ENCODE data around the gene ZCCHC2. TPM values are rescaled to one million over a fixed set of nuclear protein-coding genes. Genes with fewer than 3 reads are reported as not detected.

The ZCCHC2 gene
- total and polyA plus RNA-seq, 2 donors (not counting 3 experiments of a cell fraction or from before 2014, with no cell fraction given): 16.2 to 27.2 TPM

GRCh38 chr18:62605685-62606084 lies 82.9 kb downstream of the ZCCHC2 start:
- dilution Hi-C loops (cut with MboI; ENCODE audit: extremely low pct_ligation_motif_present, low sequenced_read_pairs): no loop called here
- no TSS peak for BruUV-seq (replicated peaks)
- no peaks in the 10 kb centered on the region for H3K9me3 ChIP-seq (replicated peaks; ENCODE audit: control insufficient read depth, insufficient read depth, low read length)

DNA sequence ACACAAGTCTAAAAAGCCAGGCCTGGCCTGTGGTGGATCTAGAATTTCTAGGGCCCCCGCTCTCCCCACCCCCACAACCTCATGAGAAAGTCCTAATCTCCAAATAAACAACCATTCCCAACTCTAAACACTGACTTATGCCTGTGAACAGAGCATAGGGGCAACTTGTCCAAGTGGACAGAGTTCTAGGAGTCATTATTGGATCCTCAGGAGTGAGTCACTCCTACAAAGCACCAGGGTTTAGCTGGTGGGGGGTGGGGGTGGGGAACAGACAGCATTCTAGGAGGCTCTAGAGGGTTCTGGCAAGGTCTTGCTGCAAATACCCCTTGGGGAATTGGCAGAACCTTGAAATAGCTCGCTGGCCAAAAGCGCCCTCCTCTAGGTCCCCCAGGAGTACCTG lies 83.3 kb downstream of the ZCCHC2 start:
- Histone ChIP-seq H3K9me1 (replicated peaks; ENCODE audit: control insufficient read depth, extremely low read depth, insufficient read depth, low read length) (no peaks in the 10 kb centered on the region), H4K20me1 (replicated peaks; ENCODE audit: control insufficient read depth, extremely low read depth, insufficient read depth, low read length) (no peaks in the 10 kb centered on the region), H3K27ac (ENCODE audit: insufficient read depth, low read depth, low read length) (no peak overlapping the region), H3K27me3 (ENCODE audit: control insufficient read depth in 2 of 2, insufficient read depth in 2 of 2, low read length in 2 of 2) (peaks cover 12 to 17% of the 10 kb centered on the region in 2 experiments), H3K9ac (replicated peaks; ENCODE audit: extremely low read depth, insufficient read depth, low read length) (no peak overlapping the region), H3K4me3 (replicated peaks in 1 of 3; ENCODE audit: insufficient read depth in 1 of 3, low read depth in 1 of 3, low read length in 3 of 3) (no peak overlapping the region), H3K4me1 (ENCODE audit: control insufficient read depth, extremely low read depth, insufficient read depth, low read length) (no peaks in the 10 kb centered on the region), H3K9me3 (replicated peaks; ENCODE audit: control insufficient read depth, insufficient read depth, low read length) (no peaks in the 10 kb centered on the region), H3K79me2 (ENCODE audit: control insufficient read depth, insufficient read depth, low read length) (no peaks in the 10 kb centered on the region), H3K4me2 (ENCODE audit: insufficient read depth, low read length) (no peak overlapping the region), H3K36me3 (ENCODE audit: control insufficient read depth in 2 of 2, extremely low read depth in 1 of 2, insufficient read depth in 2 of 2, low read length in 2 of 2) (no peaks in the 10 kb centered on the region), H2AFZ (ENCODE audit: low read depth, low read length) (no peak overlapping the region)
- intact Hi-C loops (cut with micrococcal nuclease) (no loop called here), dilution Hi-C loops (cut with MboI; ENCODE audit: extremely low pct_ligation_motif_present, low sequenced_read_pairs) (no loop called here)
- no TSS peak for BruUV-seq (replicated peaks)
- TF ChIP-seq EZH2 (IDR thresholded peaks at IDR 0.05; ENCODE audit: borderline replicate concordance, low read depth, low read length, severe bottlenecking) (no peak), FOS (IDR thresholded peaks at IDR 0.05; ENCODE audit: borderline replicate concordance, insufficient read depth, low read length) (no peak), POLR2AphosphoS5 (IDR thresholded peaks at IDR 0.05; ENCODE audit: insufficient read depth, low read depth, low read length) (no peak), JUN (IDR thresholded peaks at IDR 0.05; ENCODE audit: borderline replicate concordance, insufficient read depth, insufficient read length, low read depth) (no peak), POLR2A (IDR thresholded peaks at IDR 0.05; ENCODE audit: low read depth, low read length) (no peak), CTCF (IDR thresholded peaks at IDR 0.05; ENCODE audit: extremely low read depth in 1 of 2, insufficient read depth in 1 of 2, low read depth in 1 of 2, low read length in 2 of 2) (no peak), MYC (IDR thresholded peaks at IDR 0.05; ENCODE audit: low read depth, low read length) (no peak), GATA2 (IDR thresholded peaks at IDR 0.05; ENCODE audit: insufficient read depth, insufficient read length, low read depth, low read length) (no peak)
- TF ChIP-seq, protein P1, sequence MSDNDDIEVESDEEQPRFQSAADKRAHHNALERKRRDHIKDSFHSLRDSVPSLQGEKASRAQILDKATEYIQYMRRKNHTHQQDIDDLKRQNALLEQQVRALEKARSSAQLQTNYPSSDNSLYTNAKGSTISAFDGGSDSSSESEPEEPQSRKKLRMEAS (IDR thresholded peaks at IDR 0.05; ENCODE audit: insufficient read depth, insufficient read length): no peak
- ChIA-PET POLR2A (no interaction called here), CTCF (interaction anchor here (1.6 kb wide), 1 partner anchor 20 kb away, joined by 4 read pairs; no protein-coding TSS in a partner anchor)
- no peak for FAIRE-seq
- DNase-seq (ENCODE audit: low read depth, low spot score): no peak

More at GRCh38 chr18:62605685-62606084, 82.9 kb downstream of the ZCCHC2 start:
- DNase-seq (ENCODE audit: low read depth, low spot score) (no peak), FAIRE-seq (no peak)
- H3K36me3 ChIP-seq (ENCODE audit: control insufficient read depth in 2 of 2, extremely low read depth in 1 of 2, insufficient read depth in 2 of 2, low read length in 2 of 2): no peaks in the 10 kb centered on the region
- TF ChIP-seq POLR2A (IDR thresholded peaks at IDR 0.05; ENCODE audit: low read depth, low read length): no peak
- no peak for TF ChIP-seq JUN (IDR thresholded peaks at IDR 0.05; ENCODE audit: borderline replicate concordance, insufficient read depth, insufficient read length, low read depth)
- no peak for TF ChIP-seq FOS (IDR thresholded peaks at IDR 0.05; ENCODE audit: borderline replicate concordance, insufficient read depth, low read length)
- TF ChIP-seq EZH2 (IDR thresholded peaks at IDR 0.05; ENCODE audit: borderline replicate concordance, low read depth, low read length, severe bottlenecking): no peak
- TF ChIP-seq MYC (IDR thresholded peaks at IDR 0.05; ENCODE audit: low read depth, low read length): no peak
- TF ChIP-seq, protein P1 (IDR thresholded peaks at IDR 0.05; ENCODE audit: insufficient read depth, insufficient read length): no peak
- peaks cover 9 to 12% of the 10 kb centered on the region in 2 experiments for H3K27me3 ChIP-seq (ENCODE audit: control insufficient read depth in 2 of 2, insufficient read depth in 2 of 2, low read length in 2 of 2)
- no peaks in the 10 kb centered on the region for H3K79me2 ChIP-seq (ENCODE audit: control insufficient read depth, insufficient read depth, low read length)
- ChIA-PET CTCF (interaction anchor here (0.7 to 1.6 kb wide), 2 partner anchors 19 to 89 kb away, joined by 3 to 4 read pairs; no protein-coding TSS in a partner anchor), POLR2A (no interaction called here)
- H3K9me1 ChIP-seq (replicated peaks; ENCODE audit: control insufficient read depth, extremely low read depth, insufficient read depth, low read length): no peaks in the 10 kb centered on the region
- H3K4me3 ChIP-seq (replicated peaks in 1 of 3; ENCODE audit: insufficient read depth in 1 of 3, low read depth in 1 of 3, low read length in 3 of 3): no peak overlapping the region
- no peaks in the 10 kb centered on the region for H3K4me1 ChIP-seq (ENCODE audit: control insufficient read depth, extremely low read depth, insufficient read depth, low read length)
- no peak overlapping the region for H2AFZ ChIP-seq (ENCODE audit: low read depth, low read length)
- H3K9ac ChIP-seq (replicated peaks; ENCODE audit: extremely low read depth, insufficient read depth, low read length): no peak overlapping the region
- intact Hi-C loops (cut with micrococcal nuclease): no loop called here
- no peak overlapping the region for H3K27ac ChIP-seq (ENCODE audit: insufficient read depth, low read depth, low read length)
- H4K20me1 ChIP-seq (replicated peaks; ENCODE audit: control insufficient read depth, extremely low read depth, insufficient read depth, low read length): no peaks in the 10 kb centered on the region
- no peak overlapping the region for H3K4me2 ChIP-seq (ENCODE audit: insufficient read depth, low read length)

All from endothelial cell of umbilical vein (primary cell).